Dermis blood vessel endothelial cell (primary cell): ENCODE data around the gene TNFRSF12A. TPM values are rescaled to one million over a fixed set of nuclear protein-coding genes. Genes with fewer than 3 reads are reported as not detected.
A peak's percentile ranks its signal among the peaks of the same experiment; 100 is the strongest.

Experiments used
- DNase-seq: peaks from one replicate; pipeline ENCODE4 v3.0.0; 2010
- total RNA-seq: library from RNA; depleted of rRNA; stranded (reverse); fragments of >200 nt; gene quantifications from 2 replicates; pipeline ENCODE4 v1.2.3, GENCODE V29; 2014

Gene TNFRSF12A
- 45.4 and 48.2 TPM in 2 replicates for total RNA-seq

- DNase-seq, result peak; percentile 84
Measured at GRCh38 chr16:3020247-3020603, at the start of gene TNFRSF12A. TSS of gene TNFRSF12A (plus strand) at chr16:3020368. CDS start at chr16:3020398, 30 bp downstream.

GRCh38 chr16:2970563-2970962 lies 49.6 kb upstream of the TNFRSF12A start:
- no peak for DNase-seq

- DNase-seq, result no peak
Measured at GRCh38 chr16:2971134-2971984, 48.8 kb upstream of the TNFRSF12A start.

- no peak for DNase-seq
Measured at GRCh38 chr16:2971985-2972784, 48.0 kb upstream of the TNFRSF12A start.

GRCh38 chr16:2973093-2973492 lies 47.1 kb upstream of the TNFRSF12A start:
- no peak for DNase-seq

GRCh38 chr16:2973605-2974318 lies 46.4 kb upstream of the TNFRSF12A start:
- DNase-seq, result no peak

GRCh38 chr16:2974319-2975056 lies 45.7 kb upstream of the TNFRSF12A start:
- DNase-seq, result no peak

- DNase-seq, result no peak
Measured at GRCh38 chr16:2975161-2975795, 44.9 kb upstream of the TNFRSF12A start.

GRCh38 chr16:2976201-2976600 lies 44.0 kb upstream of the TNFRSF12A start:
- no peak for DNase-seq

- DNase-seq, result no peak
Measured at GRCh38 chr16:2976673-2977072, 43.5 kb upstream of the TNFRSF12A start.

- DNase-seq, result no peak
Measured at GRCh38 chr16:2977440-2977839, 42.7 kb upstream of the TNFRSF12A start.

GRCh38 chr16:2979669-2980226 lies 40.4 kb upstream of the TNFRSF12A start:
- no peak for DNase-seq

GRCh38 chr16:2980227-2981176 lies 39.7 kb upstream of the TNFRSF12A start, which contains the start of gene PKMYT1:
TSS of gene PKMYT1 (minus strand) at chr16:2980446. CDS start at chr16:2979657, 789 bp downstream.
- DNase-seq, result peak; percentile 90

- no peak for DNase-seq
Measured at GRCh38 chr16:2981177-2981898, 38.8 kb upstream of the TNFRSF12A start.

GRCh38 chr16:2981899-2982250 lies 38.3 kb upstream of the TNFRSF12A start:
- no peak for DNase-seq

GRCh38 chr16:2982402-2982801 lies 37.8 kb upstream of the TNFRSF12A start:
- DNase-seq, result no peak

- peak; percentile 80 for DNase-seq
Measured at GRCh38 chr16:2983706-2984136, 36.4 kb upstream of the TNFRSF12A start.

- no peak for DNase-seq
Measured at GRCh38 chr16:2985462-2985861, 34.7 kb upstream of the TNFRSF12A start.

- no peak for DNase-seq
Measured at GRCh38 chr16:2985893-2986355, 34.2 kb upstream of the TNFRSF12A start.
